Stimulated activated CD8-positive, alpha-beta memory T cell treated with anti-CD3 and anti-CD28 coated beads, Interleukin-12 subunit alpha, Interleukin-12 subunit beta, amount 100 ng/mL, for 1 hour (primary cell): Measurements from ENCODE around the gene ECM1.
A peak's percentile ranks its signal among the peaks of the same experiment; 100 is the strongest.

Source experiments
- DNase-seq: peaks from one replicate; pipeline ENCODE4 v3.0.0-alpha.2; 2020; ENCODE audit warnings: low read depth

Gene ECM1

DNA sequence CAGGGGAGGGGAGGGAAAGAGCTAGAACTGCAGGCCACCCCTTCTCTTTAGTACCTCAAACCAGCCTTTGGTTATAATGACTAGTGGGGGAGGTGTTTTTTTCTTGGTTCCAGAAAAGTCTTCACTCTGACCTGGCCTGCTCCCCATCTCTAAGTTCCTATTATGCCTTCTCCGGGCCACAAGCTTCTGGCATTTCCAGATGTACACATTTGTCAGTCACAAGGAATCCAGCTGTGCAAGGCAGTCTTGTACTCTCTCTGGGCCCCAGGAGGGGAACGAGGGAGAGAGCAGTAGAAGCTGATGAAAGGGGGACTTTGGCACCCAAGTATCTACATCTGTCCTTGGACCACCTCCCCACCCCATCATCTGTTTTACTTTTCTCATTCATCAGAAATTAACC is 4.9 kb downstream of the ECM1 start:
- no peak for DNase-seq

DNA sequence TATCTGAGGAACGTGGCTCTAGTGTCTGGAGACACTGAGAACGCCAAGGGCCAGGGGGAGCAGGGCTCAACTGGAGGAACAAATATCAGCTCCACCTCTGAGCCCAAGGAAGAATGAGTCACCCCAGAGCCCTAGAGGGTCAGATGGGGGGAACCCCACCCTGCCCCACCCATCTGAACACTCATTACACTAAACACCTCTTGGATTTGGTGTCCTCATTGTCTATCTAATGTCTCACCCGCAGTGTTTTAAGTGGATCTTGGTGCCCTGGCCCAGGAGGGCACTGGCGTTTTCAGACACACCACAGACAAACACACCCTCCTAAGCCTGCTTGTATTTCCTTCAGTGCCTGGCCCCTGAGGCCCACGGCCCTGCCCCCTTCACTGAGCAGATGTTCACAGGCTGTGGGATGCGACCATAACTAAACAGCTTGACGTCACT is 5.5 kb downstream of the ECM1 start:
- DNase-seq = no peak

DNA sequence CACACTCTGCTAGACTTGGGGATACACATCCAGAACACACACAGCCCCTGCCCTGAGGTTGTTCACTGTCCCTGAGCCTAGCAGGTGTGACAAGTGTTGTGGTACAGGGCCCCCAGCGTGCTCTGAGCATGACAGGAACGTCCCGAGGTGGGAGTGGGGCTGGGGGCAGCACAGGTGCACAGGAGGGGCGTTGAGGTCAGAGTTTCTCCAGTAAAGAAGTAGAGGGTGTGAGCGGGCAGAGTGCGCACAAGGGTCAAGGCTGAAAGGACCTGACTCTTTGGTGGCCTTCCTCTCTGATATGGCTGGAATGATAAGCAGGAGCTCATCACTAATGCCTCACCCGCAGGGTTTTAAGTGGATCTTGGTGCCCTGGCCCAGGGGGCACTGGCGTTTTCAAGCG is 6.4 kb downstream of the ECM1 start:
- DNase-seq = no peak

DNA sequence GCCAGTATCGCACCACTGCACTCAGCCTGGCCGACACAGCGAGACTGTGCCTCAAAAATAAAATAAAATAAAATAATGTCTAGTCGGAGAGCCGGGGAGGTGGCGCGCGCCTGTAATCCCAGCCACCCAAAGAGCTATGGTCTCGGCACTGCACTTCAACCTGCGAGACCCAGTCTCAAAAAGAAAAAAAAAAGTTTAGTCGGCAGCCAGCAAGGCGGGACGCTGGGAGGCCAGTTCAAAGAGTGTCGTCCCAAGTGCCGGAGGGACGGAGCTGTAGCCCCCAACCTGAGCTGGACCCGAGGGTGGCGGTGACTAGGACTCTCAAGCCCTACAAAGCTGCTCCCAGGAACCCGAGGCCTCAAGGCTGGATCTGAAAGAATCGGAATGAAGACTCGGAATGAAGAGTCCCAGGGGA is 7.0 kb downstream of the ECM1 start:
- DNase-seq = no peak

DNA sequence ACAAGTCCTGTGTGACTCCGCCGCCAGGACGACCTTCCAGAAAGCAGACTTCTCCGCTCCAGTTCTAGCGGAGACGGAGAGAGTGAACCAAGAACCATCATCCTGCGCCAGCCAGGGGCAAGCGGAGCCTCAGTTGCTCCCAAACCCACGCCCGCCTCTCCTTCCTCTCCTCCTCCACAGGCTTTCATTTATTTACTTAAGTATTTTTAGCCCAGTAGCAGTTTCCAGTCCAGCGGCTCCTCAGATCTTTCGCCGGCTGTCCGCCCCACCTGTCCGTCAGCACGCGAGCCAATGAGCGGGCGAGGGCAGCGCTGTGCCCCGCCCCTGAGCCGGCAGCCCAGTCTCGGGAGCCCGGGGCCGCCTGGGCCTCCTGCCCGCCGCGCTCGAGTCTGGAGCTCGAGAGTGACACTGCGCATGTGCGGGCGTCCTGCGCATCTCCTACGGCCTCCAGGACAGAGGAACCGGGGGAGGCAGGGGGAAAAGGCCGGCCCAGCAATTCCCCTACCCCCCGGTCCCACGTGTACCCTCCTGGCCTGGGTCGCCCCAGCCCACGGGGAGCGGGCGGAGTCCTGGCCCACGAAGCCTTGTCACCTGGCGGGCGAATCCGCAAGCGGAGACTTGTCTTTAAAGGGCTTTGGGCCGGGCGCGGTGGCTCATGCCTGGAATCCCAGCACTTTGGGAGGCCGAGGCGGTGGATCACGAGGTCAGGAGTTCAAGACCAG is 7.6 kb downstream of the ECM1 start, which contains the start of gene FALEC:
FALEC (plus strand) TSS at position 425 of the 722 bp plus-strand sequence.
- DNase-seq = peak; percentile 79

DNA sequence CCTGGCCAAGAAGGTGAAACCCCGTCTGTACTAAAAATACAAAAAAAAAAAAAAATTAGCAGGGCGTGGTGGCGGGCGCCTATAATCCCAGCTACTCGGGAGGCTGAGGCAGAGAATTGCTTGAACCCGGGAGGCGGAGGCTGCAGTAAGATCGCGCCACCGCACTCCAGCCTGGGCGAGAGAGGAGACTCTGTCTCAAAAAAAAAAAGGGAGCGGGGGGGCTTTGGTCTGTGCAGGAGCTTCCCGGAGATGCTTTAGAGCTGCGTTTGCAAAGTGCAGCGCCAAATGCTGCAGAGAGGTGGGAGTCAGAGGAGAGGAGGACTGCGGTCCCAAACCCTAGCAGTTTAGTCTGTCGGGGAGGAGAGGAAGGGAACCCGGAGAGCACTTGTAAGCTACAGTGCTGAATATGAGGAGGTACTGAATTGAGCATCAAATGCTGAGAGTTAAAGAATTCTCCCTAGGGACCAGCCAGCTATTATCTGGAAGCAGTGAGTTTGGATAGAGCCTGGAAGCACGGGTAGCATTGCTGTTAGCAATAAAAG is 8.2 kb downstream of the ECM1 start:
- DNase-seq = no peak

DNA sequence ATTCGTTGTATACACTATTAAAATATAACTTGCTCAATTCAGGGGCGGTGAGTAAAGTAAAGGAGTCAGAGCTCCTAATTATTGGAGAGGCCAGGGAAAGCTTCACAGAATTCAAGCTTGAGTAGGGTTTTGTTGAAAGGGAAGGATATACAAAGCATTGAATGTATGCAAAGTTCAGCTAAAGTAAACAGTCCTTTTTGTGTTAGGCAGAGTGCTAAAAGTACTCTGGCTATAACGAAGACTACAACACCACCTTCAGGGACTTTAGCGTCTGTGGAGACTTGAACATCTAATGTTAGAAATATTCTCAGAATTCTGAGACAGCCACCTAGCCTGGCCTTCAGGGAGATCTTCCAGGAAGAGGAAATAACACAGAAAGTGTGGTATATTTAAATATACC is 8.7 kb downstream of the ECM1 start:
- DNase-seq = no peak

DNA sequence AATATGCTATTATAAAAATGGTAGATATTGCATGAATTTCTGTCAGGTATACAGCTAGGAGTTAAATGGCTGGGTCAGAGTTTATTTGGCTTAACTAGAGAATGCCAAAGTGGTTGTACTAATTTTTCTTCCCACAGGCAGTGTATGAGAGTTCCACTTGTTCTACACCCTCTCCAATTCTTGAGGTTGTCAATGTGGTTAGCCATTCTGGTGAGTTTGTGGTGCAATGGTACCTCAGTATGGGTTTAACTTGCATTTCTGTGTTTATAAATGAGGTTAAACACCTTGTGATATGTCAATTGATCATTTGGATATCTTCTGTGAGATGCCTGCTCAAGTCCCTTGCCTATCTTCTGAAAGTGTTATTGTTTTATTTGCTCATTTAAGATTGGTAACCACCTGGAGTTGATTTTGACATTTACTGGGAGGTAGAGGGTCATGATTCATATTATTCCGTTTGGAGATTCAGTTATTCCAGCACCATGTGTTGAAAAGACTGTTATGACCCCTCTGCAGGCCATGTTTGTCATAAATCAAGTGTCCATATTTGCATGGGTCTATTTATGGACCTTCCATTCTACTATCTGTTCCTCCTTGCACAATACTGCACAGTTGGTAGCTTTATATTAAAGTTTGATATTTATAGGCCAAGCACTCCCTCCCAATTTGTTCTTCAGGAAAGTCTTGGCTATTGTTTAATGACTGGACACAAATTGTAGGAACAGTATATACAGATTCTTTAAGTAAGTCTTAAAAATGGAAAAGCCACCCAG is 13.5 kb downstream of the ECM1 start:
- no peak for DNase-seq

DNA sequence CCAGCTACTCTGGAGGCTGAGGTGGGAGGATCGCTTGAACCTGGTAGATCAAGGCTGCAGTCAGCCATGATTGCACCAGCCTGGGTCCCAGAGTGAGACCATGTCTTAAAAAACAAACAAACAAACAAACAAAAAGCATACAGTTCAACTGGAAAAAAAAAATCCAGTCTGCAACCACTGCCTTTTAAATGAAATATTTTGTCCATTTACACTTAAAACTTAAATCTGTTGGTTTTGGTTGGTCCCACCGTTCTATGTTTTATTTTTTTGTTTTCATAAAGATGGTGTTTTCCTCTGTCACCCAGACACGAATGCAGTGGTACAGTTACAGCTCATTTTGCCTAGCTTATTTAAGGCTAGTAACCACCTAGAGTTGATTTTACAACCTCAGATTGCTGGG is 17.4 kb downstream of the ECM1 start:
- DNase-seq = no peak

DNA sequence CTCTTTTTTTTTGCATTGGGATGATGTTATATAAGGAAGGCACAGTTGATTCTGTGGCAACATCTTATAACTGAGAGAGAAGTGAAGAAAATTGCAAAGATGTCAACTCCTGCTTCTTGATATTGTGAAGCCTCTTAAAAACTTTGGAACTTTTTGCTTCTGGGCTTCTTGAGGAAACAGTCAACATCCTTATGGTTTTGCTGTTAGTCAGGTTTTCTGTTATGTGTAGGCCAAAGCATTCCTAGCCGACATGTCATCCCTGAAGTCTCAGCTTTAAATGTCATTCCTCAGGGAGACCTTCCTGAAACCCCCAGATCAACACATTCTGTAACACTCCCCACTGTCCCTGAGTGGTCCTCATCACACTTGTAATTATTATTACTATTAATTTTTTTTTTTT is 20.3 kb downstream of the ECM1 start:
- DNase-seq = no peak

DNA sequence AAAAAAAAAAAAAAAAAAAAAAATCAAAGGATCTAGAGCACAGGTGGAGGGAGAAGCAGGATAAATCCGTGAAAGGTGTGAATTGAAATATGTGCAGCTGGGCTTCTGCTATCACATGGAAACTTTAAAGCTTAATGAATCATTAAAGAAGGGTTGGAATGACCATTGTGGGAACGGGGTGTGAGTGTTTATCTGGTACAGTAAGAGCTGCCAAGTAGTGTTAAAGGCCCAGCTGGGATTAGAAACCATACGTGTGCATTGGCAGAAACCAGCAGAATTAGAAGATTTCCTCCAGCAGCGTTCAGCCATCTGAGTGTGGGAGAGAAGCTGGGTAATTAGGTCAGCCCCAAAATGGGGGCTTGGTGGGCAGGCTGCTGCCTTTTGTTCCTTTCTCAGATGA is 21.1 kb downstream of the ECM1 start:
- no peak for DNase-seq

DNA sequence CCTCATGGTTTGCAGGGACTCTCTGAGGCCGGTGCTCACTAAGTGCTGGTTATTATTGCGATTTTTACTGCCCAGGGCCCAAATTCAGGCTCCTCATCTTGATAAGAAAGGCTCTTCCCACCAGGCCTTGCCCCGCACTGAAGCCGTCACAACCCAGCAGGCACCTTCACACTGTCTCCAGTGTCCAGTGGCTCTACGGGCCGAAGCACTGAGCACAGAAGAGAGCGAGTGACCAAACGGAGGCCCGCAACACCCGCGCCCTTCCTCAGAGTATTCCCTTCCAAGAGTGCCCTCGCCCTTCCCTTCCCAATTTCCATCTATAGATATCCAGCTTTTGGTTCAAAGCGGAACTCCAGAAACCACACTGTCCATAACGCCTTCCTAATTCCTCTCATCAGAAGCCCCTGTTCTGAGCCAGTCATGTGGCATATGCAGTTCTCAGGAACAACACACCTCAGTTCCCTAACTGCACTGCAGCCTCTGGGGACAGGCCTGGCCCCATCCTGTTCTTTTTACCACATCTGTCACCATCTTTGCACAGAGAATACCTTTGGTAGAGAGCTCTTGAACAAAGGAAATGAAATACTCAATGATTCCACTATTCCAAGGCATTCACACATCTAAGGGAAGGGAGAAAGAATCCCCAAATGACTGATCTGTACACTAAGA is 22.7 kb downstream of the ECM1 start:
- DNase-seq = no peak

DNA sequence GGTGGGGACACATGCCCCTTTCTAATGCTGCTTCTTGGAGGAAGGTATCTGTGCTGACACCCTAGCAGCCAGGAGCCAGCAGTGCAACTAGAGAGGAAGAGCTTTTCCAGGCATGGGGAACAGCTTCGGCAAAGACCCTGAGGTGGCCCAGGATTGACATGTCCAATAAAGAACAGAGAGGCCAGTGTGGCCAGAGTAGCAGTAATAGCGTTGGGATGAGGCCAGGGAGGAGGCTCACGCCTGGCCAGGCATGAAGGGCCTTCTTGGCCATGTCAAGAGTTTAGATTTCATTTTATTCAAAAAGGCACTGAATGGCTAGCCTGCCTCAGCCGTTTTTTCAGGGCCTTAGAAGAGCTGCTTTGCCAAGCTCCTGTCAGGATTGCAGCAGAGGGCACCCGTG is 25.0 kb downstream of the ECM1 start:
- no peak for DNase-seq

DNA sequence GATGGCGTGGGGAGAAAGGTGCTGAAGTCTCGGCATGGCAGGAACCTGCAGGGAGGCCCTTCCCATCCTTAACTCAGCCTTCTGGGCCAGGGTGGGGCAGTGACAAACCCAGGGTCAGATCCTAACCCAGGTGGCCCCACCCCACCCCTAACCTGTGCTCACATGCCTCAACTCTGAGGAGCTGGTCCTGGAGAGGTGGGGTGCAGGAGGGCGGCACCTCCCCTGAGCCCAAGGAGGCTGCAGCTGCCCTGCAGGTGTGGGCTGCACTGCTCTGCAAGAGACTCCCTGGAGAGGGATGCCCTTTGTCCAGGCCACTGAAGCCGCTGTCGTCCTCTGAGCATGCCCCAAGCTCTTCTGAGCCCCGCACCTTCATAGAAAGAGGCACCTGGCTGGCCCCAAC is 26.1 kb downstream of the ECM1 start:
- no peak for DNase-seq

DNA sequence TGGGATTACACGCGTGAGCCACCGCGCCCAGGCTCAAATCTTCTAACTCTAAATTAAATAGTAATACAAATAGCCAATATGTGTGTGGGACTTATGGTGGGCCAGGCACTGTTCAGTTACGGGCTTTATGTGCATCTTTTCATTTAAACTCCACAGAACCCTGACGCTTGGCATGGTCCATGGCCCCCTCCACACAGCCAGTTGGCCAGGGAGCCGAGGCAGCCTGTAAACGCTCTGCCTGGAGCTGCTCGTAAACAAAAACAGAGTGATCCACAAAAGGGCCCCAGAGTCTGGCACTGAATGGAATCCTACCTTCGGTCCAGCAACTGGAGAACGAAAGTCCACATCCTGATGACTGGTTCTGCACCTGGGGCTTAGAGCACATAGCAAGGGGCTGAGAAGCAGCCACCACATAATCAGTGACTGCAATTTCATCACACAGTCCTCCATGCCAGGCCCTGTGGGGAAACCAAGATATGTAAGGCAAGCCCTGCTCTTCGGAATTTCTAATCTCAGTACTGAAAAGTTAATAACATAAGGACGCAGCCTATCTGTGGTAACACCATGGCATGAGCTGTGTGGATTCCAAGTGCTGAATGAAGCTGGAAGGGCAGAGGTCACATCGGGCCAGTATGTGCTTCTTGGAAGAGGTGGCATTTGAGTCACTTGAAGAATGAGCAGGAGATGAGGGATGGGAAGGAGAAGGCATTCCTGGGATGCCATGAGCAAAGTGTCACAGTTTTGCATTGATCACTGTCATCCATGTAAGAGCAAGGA is 27.8 kb downstream of the ECM1 start:
- DNase-seq = no peak

DNA sequence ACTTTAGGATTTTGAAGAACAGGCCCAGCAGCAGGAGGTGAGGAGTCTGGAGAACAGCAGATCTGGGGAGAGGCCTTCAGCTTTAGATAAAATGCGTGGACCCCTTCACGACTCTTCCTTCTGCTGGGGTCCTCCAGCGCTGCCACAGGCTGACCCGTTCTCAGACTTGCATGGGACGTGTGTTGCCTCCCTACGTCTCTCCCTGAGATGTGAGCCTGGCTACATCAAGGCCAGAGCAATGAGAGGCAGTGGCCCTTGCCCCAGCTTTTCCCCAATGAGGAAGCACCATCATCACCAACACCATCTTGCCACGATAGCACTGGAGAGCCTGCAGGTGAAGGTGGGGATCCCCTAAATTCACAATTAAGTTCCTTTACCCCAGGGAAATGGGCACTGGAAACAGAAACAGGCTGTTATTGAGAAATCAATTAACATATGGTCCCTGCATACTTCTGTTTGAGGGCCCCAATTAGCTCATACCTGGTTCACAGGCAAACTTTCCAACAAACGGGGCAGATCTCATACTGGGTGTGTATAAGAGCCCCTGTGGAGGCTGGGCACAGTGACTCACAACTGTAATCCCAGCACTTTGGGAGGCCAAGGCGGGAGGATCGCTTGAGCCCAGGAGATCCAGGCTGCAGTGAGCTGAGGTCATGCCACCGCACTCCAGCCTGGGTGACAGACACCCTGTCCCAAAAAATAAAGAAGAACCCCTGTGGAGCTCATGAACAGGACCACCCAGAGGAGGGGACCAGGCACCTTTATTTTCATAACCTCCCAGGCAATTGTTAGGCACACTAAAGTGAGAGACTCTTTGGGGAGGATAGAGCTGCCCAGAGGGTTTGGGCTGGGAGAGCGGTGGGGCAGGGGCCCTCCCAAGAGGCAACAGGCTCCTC is 29.2 kb downstream of the ECM1 start:
- DNase-seq = no peak

DNA sequence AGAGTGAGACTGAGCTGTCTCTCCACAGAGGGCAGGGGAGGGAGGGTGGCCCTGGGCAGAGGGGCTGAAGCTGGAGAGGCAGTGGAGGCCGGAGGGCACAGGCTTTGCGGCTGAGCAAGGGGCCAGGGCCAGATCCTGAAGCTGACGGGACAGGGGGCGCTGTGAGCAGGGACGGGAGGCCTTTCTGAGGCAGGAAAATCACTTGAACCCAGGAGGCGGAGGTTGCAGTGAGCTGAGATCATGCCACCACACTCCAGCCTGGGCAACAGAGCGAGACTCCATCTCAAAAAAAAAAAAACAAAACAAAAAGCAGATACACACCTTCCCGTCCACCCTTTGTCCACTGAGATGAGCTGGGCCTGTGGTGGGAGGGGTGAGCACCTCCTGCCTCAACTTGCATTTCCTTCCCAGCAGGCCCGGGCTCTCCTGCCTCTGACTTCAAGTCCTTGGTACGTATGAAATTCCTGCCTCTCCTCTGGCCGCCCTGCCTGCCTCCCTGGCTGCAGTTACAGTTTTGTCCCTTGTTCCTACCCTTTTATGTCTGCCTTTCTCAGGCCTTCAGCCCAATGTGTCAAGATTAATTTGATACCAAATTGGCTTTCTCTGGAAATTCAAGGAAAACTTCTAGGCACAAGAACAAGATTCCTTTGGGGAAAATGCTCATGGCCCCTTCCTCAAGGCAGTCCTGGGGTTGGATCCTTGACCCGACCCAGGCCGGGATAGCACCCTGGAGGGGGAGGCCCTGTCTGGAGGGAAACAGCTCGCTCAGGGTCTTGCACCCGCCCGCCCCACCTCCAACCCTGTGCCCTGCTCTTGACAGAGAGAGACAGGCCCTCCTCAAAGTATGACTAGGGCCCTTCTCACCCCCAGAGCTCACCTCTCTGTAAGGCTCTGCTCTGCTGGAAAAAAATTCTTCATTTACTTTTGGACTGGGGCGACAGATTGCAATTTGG is 30.1 kb downstream of the ECM1 start:
- DNase-seq = no peak

DNA sequence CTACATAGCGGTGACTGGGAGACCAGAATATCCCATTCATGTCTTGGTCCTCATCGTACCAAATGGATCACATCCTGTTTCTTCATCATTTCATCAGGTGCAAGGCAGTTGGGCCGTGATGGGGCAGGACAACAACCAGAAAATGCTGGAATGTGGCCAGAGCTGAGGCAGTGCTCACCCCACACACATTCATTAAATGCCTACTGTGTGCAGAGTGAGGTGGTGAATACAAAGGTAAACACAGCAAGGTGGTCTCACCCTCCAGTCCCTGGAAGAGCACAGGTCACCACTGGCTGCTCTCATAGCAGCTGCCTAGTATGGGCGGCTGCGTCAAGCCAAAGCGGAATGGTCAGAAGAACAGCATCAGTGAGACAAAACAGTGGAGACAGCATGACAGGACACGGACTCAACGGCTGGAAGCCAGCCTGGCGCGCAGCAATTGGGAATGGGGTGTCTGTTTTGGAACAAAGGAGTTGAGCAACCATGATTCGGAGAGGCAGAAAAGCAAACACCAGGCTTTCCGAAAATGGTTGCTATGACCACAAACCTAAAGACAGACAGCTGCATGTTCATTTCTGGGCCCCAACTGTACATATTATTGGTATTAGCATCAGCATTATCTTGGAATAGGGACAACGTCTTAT is 35.7 kb downstream of the ECM1 start:
- no peak for DNase-seq

DNA sequence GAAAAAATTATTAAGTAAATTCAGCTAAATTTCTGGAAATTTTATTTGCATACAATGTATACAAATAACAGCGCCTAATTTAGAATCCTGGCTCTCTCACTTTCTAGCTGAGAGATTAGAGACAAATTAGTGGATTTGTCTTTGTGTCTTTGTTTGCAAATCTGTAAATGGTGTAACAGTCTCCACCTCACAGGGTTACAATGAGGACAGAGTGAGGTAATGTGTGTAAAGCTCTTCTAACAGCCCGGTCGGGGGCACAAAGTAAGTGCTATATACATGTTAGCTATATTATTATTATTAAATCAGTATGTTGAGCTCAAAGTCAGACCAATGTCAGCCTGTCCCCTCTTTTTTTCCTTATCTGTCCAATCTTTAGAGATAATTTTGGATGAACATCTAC is 36.3 kb downstream of the ECM1 start:
- DNase-seq = no peak
